ENCODE data around the gene FMN1. TPM values are rescaled to one million over a fixed set of nuclear protein-coding genes. Genes with fewer than 3 reads are reported as not detected.

The FMN1 gene
- polyA plus RNA-seq, 4 donors = 0.54 to 2.1 (median 0.86) TPM

DNA sequence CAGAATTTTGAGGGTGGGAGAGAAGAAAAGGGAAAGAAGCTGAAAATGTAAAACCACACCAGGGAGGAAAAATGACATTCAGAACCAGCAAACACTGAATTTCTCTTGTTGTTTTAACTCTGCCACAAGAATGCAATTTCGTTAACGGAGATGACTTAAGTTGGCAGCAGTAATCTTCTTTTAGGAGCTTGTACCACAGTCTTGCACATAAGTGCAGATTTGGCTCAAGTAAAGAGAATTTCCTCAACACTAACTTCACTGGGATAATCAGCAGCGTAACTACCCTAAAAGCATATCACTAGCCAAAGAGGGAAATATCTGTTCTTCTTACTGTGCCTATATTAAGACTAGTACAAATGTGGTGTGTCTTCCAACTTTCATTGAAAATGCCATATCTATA lies 461.2 kb downstream of the FMN1 start:
- peaks cover 0 to 4% (median 0%) of the 10 kb centered on the region in 3 donors for H3K36me3 ChIP-seq (ENCODE audit: control insufficient read depth in 3 of 3, insufficient read depth in 2 of 3, low read depth in 1 of 3, low read length in 3 of 3)
- 61 to 87% (median 74%) methylated on average over 3 of the region's 3 CpGs for WGBS, 3 donors
- peaks cover 0 to 18% (median 4%) of the 10 kb centered on the region in 3 donors for H3K27me3 ChIP-seq (ENCODE audit: control insufficient read depth in 3 of 3, insufficient read depth in 3 of 3, low read length in 3 of 3)
- no peaks in the 10 kb centered on the region for H3K9me3 ChIP-seq (ENCODE audit: control insufficient read depth in 2 of 2, insufficient read depth in 1 of 2, low read depth in 1 of 2, low read length in 1 of 2)
- FAIRE-seq = no peak
- DNase-seq = no peak
- H3K4me1 ChIP-seq (ENCODE audit: control insufficient read depth in 3 of 3, insufficient read depth in 2 of 3, low read depth in 1 of 3, low read length in 2 of 3) = no peaks in the 10 kb centered on the region
- H3K27ac ChIP-seq (ENCODE audit: low read depth in 1 of 3, low read length in 2 of 3) = no peak overlapping the region
- no peak overlapping the region for H3K4me3 ChIP-seq (ENCODE audit: low read depth in 1 of 3, low read length in 3 of 3)

DNA sequence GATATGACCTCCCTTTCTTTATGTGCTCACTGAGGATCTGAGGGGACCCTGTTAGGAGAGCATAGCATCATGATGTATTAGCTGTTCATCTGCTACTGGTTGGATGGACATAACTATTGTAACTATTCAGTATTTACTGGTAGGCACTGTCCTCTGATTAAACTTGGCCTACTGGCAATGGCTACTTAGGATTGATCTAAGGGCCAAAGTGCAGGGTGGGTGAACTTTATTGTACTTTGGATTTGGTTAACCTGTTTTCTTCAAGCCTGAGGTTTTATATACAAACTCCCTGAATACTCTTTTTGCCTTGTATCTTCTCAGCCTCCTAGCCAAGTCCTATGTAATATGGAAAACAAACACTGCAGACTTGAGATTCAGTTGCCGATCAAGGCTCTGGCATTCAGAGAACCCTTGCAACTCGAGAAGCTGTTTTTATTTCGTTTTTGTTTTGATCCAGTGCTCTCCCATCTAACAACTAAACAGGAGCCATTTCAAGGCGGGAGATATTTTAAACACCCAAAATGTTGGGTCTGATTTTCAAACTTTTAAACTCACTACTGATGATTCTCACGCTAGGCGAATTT lies 461.8 kb downstream of the FMN1 start:
- Histone ChIP-seq H3K36me3 (ENCODE audit: control insufficient read depth in 3 of 3, insufficient read depth in 2 of 3, low read depth in 1 of 3, low read length in 3 of 3) (peaks cover 0 to 4% (median 0%) of the 10 kb centered on the region in 3 donors), H3K4me1 (ENCODE audit: control insufficient read depth in 3 of 3, insufficient read depth in 2 of 3, low read depth in 1 of 3, low read length in 2 of 3) (no peaks in the 10 kb centered on the region), H3K27me3 (ENCODE audit: control insufficient read depth in 3 of 3, insufficient read depth in 3 of 3, low read length in 3 of 3) (peaks cover 0 to 18% (median 4%) of the 10 kb centered on the region in 3 donors), H3K9me3 (ENCODE audit: control insufficient read depth in 2 of 2, insufficient read depth in 1 of 2, low read depth in 1 of 2, low read length in 1 of 2) (no peaks in the 10 kb centered on the region), H3K27ac (ENCODE audit: low read depth in 1 of 3, low read length in 2 of 3) (no peak overlapping the region), H3K4me3 (ENCODE audit: low read depth in 1 of 3, low read length in 3 of 3) (no peak overlapping the region)
- WGBS, 3 donors = 78 to 82% (median 81%) methylated on average over 6 of the region's 6 CpGs
- DNase-seq (peak in 1 of 2 donors; percentile 7), FAIRE-seq (no peak)

DNA sequence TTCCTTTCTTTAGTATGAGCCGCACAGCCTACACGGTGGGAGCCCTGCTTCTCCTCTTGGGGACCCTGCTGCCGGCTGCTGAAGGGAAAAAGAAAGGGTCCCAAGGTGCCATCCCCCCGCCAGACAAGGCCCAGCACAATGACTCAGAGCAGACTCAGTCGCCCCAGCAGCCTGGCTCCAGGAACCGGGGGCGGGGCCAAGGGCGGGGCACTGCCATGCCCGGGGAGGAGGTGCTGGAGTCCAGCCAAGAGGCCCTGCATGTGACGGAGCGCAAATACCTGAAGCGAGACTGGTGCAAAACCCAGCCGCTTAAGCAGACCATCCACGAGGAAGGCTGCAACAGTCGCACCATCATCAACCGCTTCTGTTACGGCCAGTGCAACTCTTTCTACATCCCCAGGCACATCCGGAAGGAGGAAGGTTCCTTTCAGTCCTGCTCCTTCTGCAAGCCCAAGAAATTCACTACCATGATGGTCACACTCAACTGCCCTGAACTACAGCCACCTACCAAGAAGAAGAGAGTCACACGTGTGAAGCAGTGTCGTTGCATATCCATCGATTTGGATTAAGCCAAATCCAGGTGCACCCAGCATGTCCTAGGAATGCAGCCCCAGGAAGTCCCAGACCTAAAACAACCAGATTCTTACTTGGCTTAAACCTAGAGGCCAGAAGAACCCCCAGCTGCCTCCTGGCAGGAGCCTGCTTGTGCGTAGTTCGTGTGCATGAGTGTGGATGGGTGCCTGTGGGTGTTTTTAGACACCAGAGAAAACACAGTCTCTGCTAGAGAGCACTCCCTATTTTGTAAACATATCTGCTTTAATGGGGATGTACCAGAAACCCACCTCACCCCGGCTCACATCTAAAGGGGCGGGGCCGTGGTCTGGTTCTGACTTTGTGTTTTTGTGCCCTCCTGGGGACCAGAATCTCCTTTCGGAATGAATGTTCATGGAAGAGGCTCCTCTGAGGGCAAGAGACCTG lies 463.5 kb downstream of the FMN1 start:
- H3K36me3 ChIP-seq (ENCODE audit: control insufficient read depth in 3 of 3, insufficient read depth in 2 of 3, low read depth in 1 of 3, low read length in 3 of 3) = peaks cover 0 to 4% (median 0%) of the 10 kb centered on the region in 3 donors
- H3K27me3 ChIP-seq (ENCODE audit: control insufficient read depth in 3 of 3, insufficient read depth in 3 of 3, low read length in 3 of 3) = peaks cover 0 to 15% (median 4%) of the 10 kb centered on the region in 3 donors
- H3K9me3 ChIP-seq (ENCODE audit: control insufficient read depth in 2 of 2, insufficient read depth in 1 of 2, low read depth in 1 of 2, low read length in 1 of 2) = no peaks in the 10 kb centered on the region
- H3K4me3 ChIP-seq (ENCODE audit: low read depth in 1 of 3, low read length in 3 of 3) = no peak overlapping the region
- H3K4me1 ChIP-seq (ENCODE audit: control insufficient read depth in 3 of 3, insufficient read depth in 2 of 3, low read depth in 1 of 3, low read length in 2 of 3) = no peaks in the 10 kb centered on the region
- DNase-seq (peak; percentile 84 to 88), FAIRE-seq (no peak)
- WGBS, 3 donors = 36 to 52% (median 47%) methylated on average over 25 to 27 of the region's 27 CpGs
- H3K27ac ChIP-seq (ENCODE audit: low read depth in 1 of 3, low read length in 2 of 3) = no peak overlapping the region

DNA sequence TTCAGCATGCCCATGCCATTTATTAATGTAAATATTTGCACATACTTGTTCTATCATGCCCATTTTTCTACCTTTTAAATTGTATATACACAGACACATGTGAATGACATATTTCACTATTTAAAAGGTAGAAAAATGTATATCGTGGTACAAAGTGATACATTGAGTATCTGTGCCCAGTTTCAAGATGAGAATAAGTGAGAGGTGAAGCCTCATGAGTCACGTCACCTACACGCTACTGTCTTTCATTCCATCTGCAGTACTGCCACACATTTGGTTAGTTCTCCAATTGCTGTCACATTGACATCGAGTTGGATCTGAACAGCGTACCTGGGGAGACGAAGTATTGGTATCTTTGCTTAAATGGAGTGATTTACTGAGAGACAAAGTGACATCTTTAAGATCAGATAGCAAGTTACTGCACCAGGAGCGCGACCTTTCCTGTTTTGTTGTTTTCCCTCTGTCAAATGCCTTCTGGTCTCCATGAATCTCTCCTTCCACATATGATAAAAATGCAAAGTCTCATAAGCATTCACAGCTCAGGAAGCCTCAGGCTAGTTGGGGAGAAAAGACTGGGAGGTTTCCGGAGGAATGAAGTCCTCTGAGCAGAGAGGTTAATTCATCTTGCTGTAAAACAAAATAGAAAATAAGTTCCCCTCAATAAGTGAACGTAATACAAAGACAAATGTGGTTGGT lies 464.7 kb downstream of the FMN1 start:
- H3K27ac ChIP-seq (ENCODE audit: low read depth in 1 of 3, low read length in 2 of 3) = no peak overlapping the region
- 79 to 87% (median 84%) methylated on average over 10 of the region's 10 CpGs for WGBS, 3 donors
- H3K36me3 ChIP-seq (ENCODE audit: control insufficient read depth in 3 of 3, insufficient read depth in 2 of 3, low read depth in 1 of 3, low read length in 3 of 3) = peaks cover 0 to 4% (median 0%) of the 10 kb centered on the region in 3 donors
- no peaks in the 10 kb centered on the region for H3K9me3 ChIP-seq (ENCODE audit: control insufficient read depth in 2 of 2, insufficient read depth in 1 of 2, low read depth in 1 of 2, low read length in 1 of 2)
- no peaks in the 10 kb centered on the region for H3K4me1 ChIP-seq (ENCODE audit: control insufficient read depth in 3 of 3, insufficient read depth in 2 of 3, low read depth in 1 of 3, low read length in 2 of 3)
- FAIRE-seq (no peak), DNase-seq (no peak)
- H3K27me3 ChIP-seq (ENCODE audit: control insufficient read depth in 3 of 3, insufficient read depth in 3 of 3, low read length in 3 of 3) = peaks cover 0 to 13% (median 4%) of the 10 kb centered on the region in 3 donors
- no peak overlapping the region for H3K4me3 ChIP-seq (ENCODE audit: low read depth in 1 of 3, low read length in 3 of 3)

DNA sequence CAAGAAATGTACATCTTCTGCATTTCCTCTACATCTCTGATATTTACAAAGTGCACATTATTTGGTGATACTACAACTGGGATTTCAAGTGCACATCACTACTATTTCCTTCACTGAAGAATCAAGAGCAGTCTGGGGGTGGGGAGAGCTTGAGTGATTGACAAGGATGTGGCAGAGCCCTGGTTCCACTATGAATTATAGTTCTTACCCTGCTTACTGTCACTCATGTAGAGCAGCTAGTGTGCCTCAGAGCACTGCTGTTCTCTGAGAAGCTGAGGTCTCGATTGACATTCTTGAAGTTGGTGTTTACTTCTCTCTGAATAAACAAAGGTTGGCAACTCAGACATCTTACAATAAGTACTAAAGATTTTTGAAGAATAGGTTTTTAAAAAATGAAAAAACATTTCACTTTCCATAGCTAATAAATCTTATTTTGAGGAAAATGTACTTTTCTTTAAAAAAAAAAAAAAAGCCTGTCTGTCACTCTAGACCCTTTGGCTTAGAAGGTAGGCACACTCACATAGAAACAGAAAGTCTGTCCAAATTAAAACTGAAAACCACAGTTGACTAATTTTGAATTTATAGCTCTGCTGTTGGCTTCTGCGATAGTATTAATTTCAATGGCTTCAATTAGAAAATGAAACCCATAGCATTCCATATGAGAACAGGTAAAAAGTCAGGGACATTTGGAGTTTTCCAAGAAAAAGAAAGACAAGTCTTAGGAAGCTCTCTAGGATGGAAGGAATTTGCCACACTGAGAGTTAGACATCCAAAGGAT lies 471.2 kb downstream of the FMN1 start:
- H3K4me1 ChIP-seq (ENCODE audit: control insufficient read depth in 3 of 3, insufficient read depth in 2 of 3, low read depth in 1 of 3, low read length in 2 of 3) = peaks cover 0 to 2% (median 0%) of the 10 kb centered on the region in 3 donors
- no peak overlapping the region for H3K27ac ChIP-seq (ENCODE audit: low read depth in 1 of 3, low read length in 2 of 3)
- 25 to 56% (median 53%) methylated on average over 2 of the region's 2 CpGs for WGBS, 3 donors
- FAIRE-seq (no peak), DNase-seq (no peak)
- H3K9me3 ChIP-seq (ENCODE audit: control insufficient read depth in 2 of 2, insufficient read depth in 1 of 2, low read depth in 1 of 2, low read length in 1 of 2) = no peaks in the 10 kb centered on the region
- peaks cover 1 to 38% (median 20%) of the 10 kb centered on the region in 3 donors for H3K27me3 ChIP-seq (ENCODE audit: control insufficient read depth in 3 of 3, insufficient read depth in 3 of 3, low read length in 3 of 3)
- no peaks in the 10 kb centered on the region for H3K36me3 ChIP-seq (ENCODE audit: control insufficient read depth in 3 of 3, insufficient read depth in 2 of 3, low read depth in 1 of 3, low read length in 3 of 3)
- no peak overlapping the region for H3K4me3 ChIP-seq (ENCODE audit: low read depth in 1 of 3, low read length in 3 of 3)

DNA sequence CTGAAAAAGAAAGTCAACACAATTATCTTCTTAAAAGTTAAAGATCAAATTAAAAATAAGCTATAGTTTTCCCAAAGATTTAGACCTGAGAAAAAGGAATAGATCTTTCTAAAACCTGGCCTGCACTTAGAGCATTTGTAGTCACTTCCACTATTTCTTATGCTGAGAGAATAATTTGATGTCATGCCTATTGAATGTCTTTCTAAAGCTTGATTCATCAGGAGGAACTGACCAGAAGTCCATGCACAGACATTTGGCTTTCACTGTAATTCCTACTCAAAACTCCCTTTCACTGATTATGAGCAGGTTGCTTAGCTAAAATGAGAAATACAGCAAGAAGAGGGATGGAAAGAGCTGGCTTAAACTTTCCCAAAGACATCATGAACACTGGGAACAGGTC lies 472.4 kb downstream of the FMN1 start:
- Histone ChIP-seq H3K27me3 (ENCODE audit: control insufficient read depth in 3 of 3, insufficient read depth in 3 of 3, low read length in 3 of 3) (peaks cover 13 to 47% (median 29%) of the 10 kb centered on the region in 3 donors), H3K36me3 (ENCODE audit: control insufficient read depth in 3 of 3, insufficient read depth in 2 of 3, low read depth in 1 of 3, low read length in 3 of 3) (no peaks in the 10 kb centered on the region), H3K9me3 (ENCODE audit: control insufficient read depth in 2 of 2, insufficient read depth in 1 of 2, low read depth in 1 of 2, low read length in 1 of 2) (no peaks in the 10 kb centered on the region), H3K4me3 (ENCODE audit: low read depth in 1 of 3, low read length in 3 of 3) (no peak overlapping the region), H3K27ac (ENCODE audit: low read depth in 1 of 3, low read length in 2 of 3) (no peak overlapping the region), H3K4me1 (ENCODE audit: control insufficient read depth in 3 of 3, insufficient read depth in 2 of 3, low read depth in 1 of 3, low read length in 2 of 3) (peaks cover 0 to 6% (median 3%) of the 10 kb centered on the region in 3 donors)
- no peak for FAIRE-seq
- DNase-seq = no peak

DNA sequence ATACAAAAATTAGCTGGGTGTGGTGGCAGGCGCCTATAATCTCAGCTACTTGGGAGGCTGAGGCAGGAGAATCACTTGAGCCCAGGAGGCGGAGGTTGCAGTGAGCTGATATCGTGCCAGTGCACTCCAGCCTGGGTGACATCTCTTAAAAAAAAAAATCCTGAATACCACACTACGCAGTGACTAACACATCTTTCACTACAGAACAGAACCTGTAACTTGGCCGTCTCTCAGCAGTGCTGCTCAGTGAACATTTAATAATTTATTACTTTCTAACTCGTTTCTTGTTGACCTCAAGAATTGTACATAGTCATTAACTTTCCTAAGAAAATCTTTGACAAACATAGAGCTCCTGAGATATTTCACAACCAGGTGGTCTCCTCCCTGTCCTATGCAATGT lies 472.9 kb downstream of the FMN1 start:
- peaks cover 14 to 52% (median 30%) of the 10 kb centered on the region in 3 donors for H3K27me3 ChIP-seq (ENCODE audit: control insufficient read depth in 3 of 3, insufficient read depth in 3 of 3, low read length in 3 of 3)
- no peak overlapping the region for H3K4me3 ChIP-seq (ENCODE audit: low read depth in 1 of 3, low read length in 3 of 3)
- WGBS, 3 donors = 80 to 82% (median 81%) methylated on average over 6 of the region's 6 CpGs
- no peaks in the 10 kb centered on the region for H3K36me3 ChIP-seq (ENCODE audit: control insufficient read depth in 3 of 3, insufficient read depth in 2 of 3, low read depth in 1 of 3, low read length in 3 of 3)
- H3K4me1 ChIP-seq (ENCODE audit: control insufficient read depth in 3 of 3, insufficient read depth in 2 of 3, low read depth in 1 of 3, low read length in 2 of 3) = peaks cover 0 to 6% (median 3%) of the 10 kb centered on the region in 3 donors
- no peaks in the 10 kb centered on the region for H3K9me3 ChIP-seq (ENCODE audit: control insufficient read depth in 2 of 2, insufficient read depth in 1 of 2, low read depth in 1 of 2, low read length in 1 of 2)
- no peak for DNase-seq
- FAIRE-seq = no peak
- no peak overlapping the region for H3K27ac ChIP-seq (ENCODE audit: low read depth in 1 of 3, low read length in 2 of 3)
